Measurements from ENCODE around the gene SH2B2. TPM values are rescaled to one million over a fixed set of nuclear protein-coding genes. Genes with fewer than 3 reads are reported as not detected.
A peak's percentile ranks its signal among the peaks of the same experiment; 100 is the strongest.

The SH2B2 gene
- total RNA-seq, 1 experiment from 2014 or later, result 1.4 TPM

DNA sequence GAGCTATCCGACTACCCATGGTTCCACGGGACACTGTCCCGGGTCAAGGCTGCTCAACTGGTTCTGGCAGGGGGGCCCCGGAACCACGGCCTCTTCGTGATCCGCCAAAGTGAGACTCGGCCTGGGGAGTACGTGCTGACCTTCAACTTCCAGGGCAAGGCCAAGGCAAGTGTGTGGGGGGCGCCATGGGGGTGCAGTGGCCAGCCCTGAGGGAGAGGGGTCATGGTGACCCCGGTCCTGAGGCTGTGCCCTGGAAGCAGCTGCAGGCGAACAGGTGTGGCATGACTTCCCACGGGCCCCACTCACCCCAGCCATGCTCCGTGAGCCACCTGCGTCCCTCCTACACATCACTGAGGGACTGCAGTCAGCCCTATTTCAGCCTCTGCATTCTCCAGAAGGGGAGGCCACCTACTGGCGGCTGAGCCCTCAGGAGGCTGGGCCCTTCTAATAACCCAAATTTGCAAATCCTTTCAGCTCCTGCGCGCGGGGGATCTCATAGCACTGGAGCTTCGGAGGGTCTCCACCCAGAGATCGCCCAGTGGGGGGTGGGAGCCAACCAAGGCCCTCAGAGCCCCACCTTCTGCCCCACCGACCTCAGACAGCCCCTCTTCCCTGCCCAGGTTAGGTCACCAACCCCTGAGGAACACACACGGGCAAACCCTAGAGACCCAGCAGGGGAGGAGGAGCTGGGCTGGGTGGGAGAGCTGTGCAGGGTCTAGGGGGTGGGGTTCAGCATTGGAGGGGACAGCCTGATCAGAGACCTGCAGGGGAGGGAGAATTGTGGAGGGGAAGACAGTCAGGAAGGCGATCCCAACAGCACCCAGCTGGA is 30.8 kb downstream of the SH2B2 start:
- Mint-ChIP-seq H3K4me3 (ENCODE audit: unreplicated experiment) (no peak overlapping the region), H3K27me3 (ENCODE audit: insufficient read depth, unreplicated experiment) (no peaks in the 10 kb centered on the region), H3K27ac (ENCODE audit: low read depth, unreplicated experiment) (no peak overlapping the region), H3K4me1 (ENCODE audit: insufficient read depth, unreplicated experiment) (peaks cover 5% of the 10 kb centered on the region), H3K36me3 (ENCODE audit: insufficient read depth, unreplicated experiment) (peaks cover 14% of the 10 kb centered on the region), H3K9me3 (ENCODE audit: unreplicated experiment) (no peaks in the 10 kb centered on the region)
- no peak for DNase-seq (ENCODE audit: unreplicated experiment)
- POLR2A ChIA-PET, result no interaction called here
- no peak for TF ChIP-seq CTCF (IDR thresholded peaks at IDR 0.05; ENCODE audit: unreplicated experiment)
- intact Hi-C loops (cut with micrococcal nuclease), result no loop called here
- BruUV-seq (replicated peaks), result no TSS peak
- CTCF ChIA-PET, result interaction anchor here (0.6 kb wide), 1 partner anchor 252 kb away, joined by 3 read pairs; no protein-coding TSS in a partner anchor

- Mint-ChIP-seq H3K36me3 (ENCODE audit: insufficient read depth, unreplicated experiment) (peaks cover 14% of the 10 kb centered on the region), H3K4me3 (ENCODE audit: unreplicated experiment) (no peak overlapping the region), H3K27me3 (ENCODE audit: insufficient read depth, unreplicated experiment) (no peaks in the 10 kb centered on the region), H3K9me3 (ENCODE audit: unreplicated experiment) (no peaks in the 10 kb centered on the region), H3K27ac (ENCODE audit: low read depth, unreplicated experiment) (no peak overlapping the region), H3K4me1 (ENCODE audit: insufficient read depth, unreplicated experiment) (peaks cover 5% of the 10 kb centered on the region)
- POLR2A ChIA-PET, result no interaction called here
- intact Hi-C loops (cut with micrococcal nuclease), result no loop called here
- BruUV-seq (replicated peaks), result no TSS peak
- CTCF ChIA-PET, result interaction anchor here (0.5 to 0.6 kb wide), 2 partner anchors 10 to 984 kb away, joined by 3 read pairs; no protein-coding TSS in a partner anchor
- no peak for TF ChIP-seq CTCF (IDR thresholded peaks at IDR 0.05; ENCODE audit: unreplicated experiment)
- peak; percentile 90 for DNase-seq (ENCODE audit: unreplicated experiment)
These were observed 31.9 kb downstream of the SH2B2 start for GRCh38 chr7:102318482-102318971.

- Mint-ChIP-seq H3K27ac (ENCODE audit: low read depth, unreplicated experiment) (no peak overlapping the region), H3K27me3 (ENCODE audit: insufficient read depth, unreplicated experiment) (no peaks in the 10 kb centered on the region), H3K4me3 (ENCODE audit: unreplicated experiment) (no peak overlapping the region), H3K4me1 (ENCODE audit: insufficient read depth, unreplicated experiment) (peaks cover 5% of the 10 kb centered on the region), H3K36me3 (ENCODE audit: insufficient read depth, unreplicated experiment) (peaks cover 10% of the 10 kb centered on the region), H3K9me3 (ENCODE audit: unreplicated experiment) (no peaks in the 10 kb centered on the region)
- ChIA-PET POLR2A (no interaction called here), CTCF (no interaction called here)
- no peak for TF ChIP-seq CTCF (IDR thresholded peaks at IDR 0.05; ENCODE audit: unreplicated experiment)
- BruUV-seq (replicated peaks), result no TSS peak
- no peak for DNase-seq (ENCODE audit: unreplicated experiment)
- intact Hi-C loops (cut with micrococcal nuclease), result no loop called here
These were observed 33.0 kb downstream of the SH2B2 start for GRCh38 chr7:102319671-102320070.

DNA sequence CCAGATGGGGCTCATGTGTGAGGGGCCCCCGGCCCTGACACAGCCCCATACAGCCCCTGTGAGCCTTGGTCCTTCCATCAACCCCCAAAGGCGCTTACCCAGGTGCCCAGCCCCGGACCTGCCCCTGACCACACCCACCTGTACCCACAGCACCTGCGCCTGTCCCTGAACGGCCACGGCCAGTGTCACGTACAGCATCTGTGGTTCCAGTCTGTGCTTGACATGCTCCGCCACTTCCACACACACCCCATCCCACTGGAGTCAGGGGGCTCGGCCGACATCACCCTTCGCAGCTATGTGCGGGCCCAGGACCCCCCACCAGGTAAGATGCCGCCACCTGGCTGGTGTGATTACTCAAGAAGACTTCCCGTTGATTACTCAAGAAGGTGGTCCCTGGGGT is 33.5 kb downstream of the SH2B2 start:
- intact Hi-C loops (cut with micrococcal nuclease), result no loop called here
- H3K4me3 Mint-ChIP-seq (ENCODE audit: unreplicated experiment), result no peak overlapping the region
- H3K36me3 Mint-ChIP-seq (ENCODE audit: insufficient read depth, unreplicated experiment), result peaks cover 7% of the 10 kb centered on the region
- H3K27me3 Mint-ChIP-seq (ENCODE audit: insufficient read depth, unreplicated experiment), result no peaks in the 10 kb centered on the region
- ChIA-PET CTCF (no interaction called here), POLR2A (no interaction called here)
- no peak overlapping the region for H3K27ac Mint-ChIP-seq (ENCODE audit: low read depth, unreplicated experiment)
- TF ChIP-seq CTCF (IDR thresholded peaks at IDR 0.05; ENCODE audit: unreplicated experiment), result no peak
- BruUV-seq (replicated peaks), result no TSS peak
- H3K9me3 Mint-ChIP-seq (ENCODE audit: unreplicated experiment), result no peaks in the 10 kb centered on the region
- DNase-seq (ENCODE audit: unreplicated experiment), result no peak
- peaks cover 5% of the 10 kb centered on the region for H3K4me1 Mint-ChIP-seq (ENCODE audit: insufficient read depth, unreplicated experiment)

Data from MCF 10A (cell line).